ENCODE measurements around the gene TXNDC9.
"Not testable (repeated sequence)": the region's sequence is repeated elsewhere in the genome, so short reads cannot be mapped to it uniquely, and the experiment has no call there.

The TXNDC9 gene

GRCh38 chr2:99373144-99373543 lies 37.0 kb upstream of the TXNDC9 start:
- DNase-seq (ENCODE audit: low read depth), result no peak
- H3K4me3 ChIP-seq (ENCODE audit: low read depth, low read length), result no peak overlapping the region
- TF ChIP-seq, protein P1, sequence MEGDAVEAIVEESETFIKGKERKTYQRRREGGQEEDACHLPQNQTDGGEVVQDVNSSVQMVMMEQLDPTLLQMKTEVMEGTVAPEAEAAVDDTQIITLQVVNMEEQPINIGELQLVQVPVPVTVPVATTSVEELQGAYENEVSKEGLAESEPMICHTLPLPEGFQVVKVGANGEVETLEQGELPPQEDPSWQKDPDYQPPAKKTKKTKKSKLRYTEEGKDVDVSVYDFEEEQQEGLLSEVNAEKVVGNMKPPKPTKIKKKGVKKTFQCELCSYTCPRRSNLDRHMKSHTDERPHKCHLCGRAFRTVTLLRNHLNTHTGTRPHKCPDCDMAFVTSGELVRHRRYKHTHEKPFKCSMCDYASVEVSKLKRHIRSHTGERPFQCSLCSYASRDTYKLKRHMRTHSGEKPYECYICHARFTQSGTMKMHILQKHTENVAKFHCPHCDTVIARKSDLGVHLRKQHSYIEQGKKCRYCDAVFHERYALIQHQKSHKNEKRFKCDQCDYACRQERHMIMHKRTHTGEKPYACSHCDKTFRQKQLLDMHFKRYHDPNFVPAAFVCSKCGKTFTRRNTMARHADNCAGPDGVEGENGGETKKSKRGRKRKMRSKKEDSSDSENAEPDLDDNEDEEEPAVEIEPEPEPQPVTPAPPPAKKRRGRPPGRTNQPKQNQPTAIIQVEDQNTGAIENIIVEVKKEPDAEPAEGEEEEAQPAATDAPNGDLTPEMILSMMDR (IDR thresholded peaks at IDR 0.05; ENCODE audit: insufficient read depth, low read depth, low read length, missing control alignments), result no peak

- DNase-seq (ENCODE audit: low read depth); H3K4me3 ChIP-seq (ENCODE audit: low read depth, low read length): not testable (repeated sequence)
Observed at GRCh38 chr2:99368854-99369253, 32.7 kb upstream of the TXNDC9 start.

- TF ChIP-seq, protein P1 (IDR thresholded peaks at IDR 0.05; ENCODE audit: insufficient read depth, low read depth, low read length, missing control alignments), result no peak
- H3K4me3 ChIP-seq (ENCODE audit: low read depth, low read length), result no peak overlapping the region
Observed at GRCh38 chr2:99365661-99366060, 29.5 kb upstream of the TXNDC9 start.

DNA sequence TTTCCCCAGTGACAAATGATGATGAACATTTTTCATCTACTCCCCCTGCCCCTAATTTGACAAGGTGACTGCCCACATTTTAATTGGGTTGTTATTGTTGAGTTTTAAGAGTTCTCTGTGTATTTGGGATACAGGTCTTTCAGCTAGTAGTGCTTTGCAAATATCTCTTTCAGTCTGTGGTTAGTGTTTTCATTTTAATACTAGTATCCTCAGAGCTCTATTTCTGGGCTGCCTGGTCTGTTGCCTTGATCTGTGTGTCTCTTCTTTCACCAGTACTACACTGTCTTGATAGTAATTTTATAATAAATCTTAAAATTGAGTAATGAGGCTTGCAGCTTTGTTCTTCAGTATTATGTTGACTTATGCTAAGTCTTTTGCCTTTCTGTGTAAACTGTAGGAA lies 20.7 kb upstream of the TXNDC9 start:
- TF ChIP-seq, protein P1 (IDR thresholded peaks at IDR 0.05; ENCODE audit: insufficient read depth, low read depth, low read length, missing control alignments), result no peak
- no peak overlapping the region for H3K4me3 ChIP-seq (ENCODE audit: low read depth, low read length)
- DNase-seq (ENCODE audit: low read depth), result peak; percentile 10

More at GRCh38 chr2:99365661-99366060, 29.5 kb upstream of the TXNDC9 start:
- no peak for DNase-seq (ENCODE audit: low read depth)

GRCh38 chr2:99354825-99355224 lies 18.7 kb upstream of the TXNDC9 start:
- DNase-seq (ENCODE audit: low read depth); H3K4me3 ChIP-seq (ENCODE audit: low read depth, low read length): not testable (repeated sequence)

DNA sequence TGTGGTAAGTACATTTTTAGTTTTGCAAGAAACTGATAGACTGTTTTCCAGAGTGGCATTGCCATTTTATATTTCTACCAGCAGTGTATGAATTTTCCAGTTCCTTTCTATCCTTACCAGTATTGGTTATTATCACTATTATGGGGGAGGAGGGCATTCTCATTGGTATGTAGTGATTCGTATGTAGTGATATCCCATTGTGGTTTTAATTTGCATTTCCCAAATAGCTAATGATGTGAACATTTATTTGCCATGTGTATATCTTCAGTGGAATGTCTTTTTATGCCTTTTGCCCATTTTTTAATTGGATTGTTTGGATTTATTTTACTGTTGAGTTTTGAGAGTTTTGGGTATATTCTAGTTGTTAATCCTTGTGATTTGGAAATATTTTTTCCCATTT lies 17.9 kb upstream of the TXNDC9 start:
- no peak for DNase-seq (ENCODE audit: low read depth)
- TF ChIP-seq, protein P1 (IDR thresholded peaks at IDR 0.05; ENCODE audit: insufficient read depth, low read depth, low read length, missing control alignments), result no peak
- no peak overlapping the region for H3K4me3 ChIP-seq (ENCODE audit: low read depth, low read length)

DNA sequence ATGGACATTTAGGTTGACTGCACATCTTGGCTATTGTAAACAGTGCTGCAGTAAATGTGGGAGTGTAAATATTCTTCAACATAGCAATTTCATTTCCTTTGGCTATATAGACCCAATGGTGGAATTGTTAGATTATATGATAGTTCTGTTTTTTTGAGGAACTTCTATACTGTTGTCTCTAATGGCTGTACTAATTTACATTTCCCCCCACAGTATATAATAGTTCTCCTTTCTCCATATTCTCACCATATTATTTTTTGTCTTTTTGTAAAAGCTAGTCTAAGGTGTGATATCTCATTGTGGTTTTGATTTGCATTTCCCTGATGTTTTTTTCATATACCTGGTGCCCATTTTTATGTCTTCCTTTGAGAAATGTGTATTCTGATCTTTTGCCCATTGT lies 14.1 kb upstream of the TXNDC9 start:
- TF ChIP-seq, protein P1 (IDR thresholded peaks at IDR 0.05; ENCODE audit: insufficient read depth, low read depth, low read length, missing control alignments), result no peak
- DNase-seq (ENCODE audit: low read depth), result no peak
- H3K4me3 ChIP-seq (ENCODE audit: low read depth, low read length), result no peak overlapping the region

DNA sequence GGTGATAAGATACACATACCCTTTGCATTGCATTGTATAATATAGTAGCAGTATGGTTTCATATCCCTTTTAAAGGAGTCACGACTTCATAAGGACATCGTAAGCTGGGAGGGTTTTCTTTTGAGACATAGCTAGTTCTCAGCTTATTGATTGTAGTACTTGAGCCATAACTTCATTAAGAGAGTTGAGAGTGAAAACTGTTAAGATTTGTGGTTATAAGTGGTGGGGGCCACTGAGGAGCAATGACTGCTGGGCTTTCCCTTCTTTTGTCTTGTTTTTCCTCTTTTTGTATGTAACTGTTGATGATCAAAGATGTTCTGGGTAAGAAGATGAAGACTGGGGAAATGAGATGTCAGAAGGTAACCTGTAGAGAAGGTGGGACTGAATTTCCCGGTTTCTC lies 12.0 kb upstream of the TXNDC9 start:
- no peak overlapping the region for H3K4me3 ChIP-seq (ENCODE audit: low read depth, low read length)
- TF ChIP-seq, protein P1 (IDR thresholded peaks at IDR 0.05; ENCODE audit: insufficient read depth, low read depth, low read length, missing control alignments), result no peak
- DNase-seq (ENCODE audit: low read depth), result peak; percentile 46
